Peyer's patch (tissue), 4 donors: Measurements from ENCODE around the gene LDLRAD4.

Source experiments
- POLR2A ChIP-seq, 2 donors: fragments of 450-650 bp; IDR thresholded peaks; one replicate each; pipeline ENCODE4 v1.5.1; 2017; ENCODE audit warnings: antibody characterized with exemption in 2 of 2, mild to moderate bottlenecking in 2 of 2, moderate library complexity in 2 of 2
- TF ChIP-seq, protein P1 (sequence below), 6 experiments: fragments of 450-650 bp in 4 of 6; fragments of 200-600 bp in 2 of 6; sonication (generic) in 1 of 6; IDR thresholded peaks; one replicate each; pipeline ENCODE4 v1.5.1; 2017 to 2019; ENCODE audit warnings: antibody characterized with exemption in 6 of 6, mild to moderate bottlenecking in 3 of 6, moderate library complexity in 1 of 6

DNA sequence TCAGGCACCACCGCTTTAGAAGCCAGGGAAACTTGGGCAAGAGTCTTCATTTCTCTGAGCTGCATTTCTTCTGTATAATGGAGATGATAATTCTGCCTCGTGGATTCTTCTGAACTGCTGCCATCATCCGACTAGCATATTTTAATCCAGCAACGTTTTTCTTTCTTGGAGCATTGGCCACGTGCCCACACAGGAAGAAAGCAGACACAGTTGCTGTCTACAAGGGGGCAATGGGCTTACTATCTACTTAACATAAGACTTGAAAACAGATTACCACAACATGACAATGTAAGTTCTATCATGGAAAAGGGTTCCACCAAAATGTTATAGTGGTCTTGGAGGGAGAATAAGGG, 331.3 kb downstream of the LDLRAD4 start:
- TF ChIP-seq, protein P1, sequence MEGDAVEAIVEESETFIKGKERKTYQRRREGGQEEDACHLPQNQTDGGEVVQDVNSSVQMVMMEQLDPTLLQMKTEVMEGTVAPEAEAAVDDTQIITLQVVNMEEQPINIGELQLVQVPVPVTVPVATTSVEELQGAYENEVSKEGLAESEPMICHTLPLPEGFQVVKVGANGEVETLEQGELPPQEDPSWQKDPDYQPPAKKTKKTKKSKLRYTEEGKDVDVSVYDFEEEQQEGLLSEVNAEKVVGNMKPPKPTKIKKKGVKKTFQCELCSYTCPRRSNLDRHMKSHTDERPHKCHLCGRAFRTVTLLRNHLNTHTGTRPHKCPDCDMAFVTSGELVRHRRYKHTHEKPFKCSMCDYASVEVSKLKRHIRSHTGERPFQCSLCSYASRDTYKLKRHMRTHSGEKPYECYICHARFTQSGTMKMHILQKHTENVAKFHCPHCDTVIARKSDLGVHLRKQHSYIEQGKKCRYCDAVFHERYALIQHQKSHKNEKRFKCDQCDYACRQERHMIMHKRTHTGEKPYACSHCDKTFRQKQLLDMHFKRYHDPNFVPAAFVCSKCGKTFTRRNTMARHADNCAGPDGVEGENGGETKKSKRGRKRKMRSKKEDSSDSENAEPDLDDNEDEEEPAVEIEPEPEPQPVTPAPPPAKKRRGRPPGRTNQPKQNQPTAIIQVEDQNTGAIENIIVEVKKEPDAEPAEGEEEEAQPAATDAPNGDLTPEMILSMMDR (IDR thresholded peaks at IDR 0.05), result no peak
- TF ChIP-seq POLR2A (IDR thresholded peaks at IDR 0.05), result no peak
